Ishikawa (cell line): ENCODE data around the gene PRKRIP1.

Experiments used
- CEBPB ChIP-seq: IDR thresholded peaks from 2 replicates; pipeline ENCODE4 v1.6.1; 2012
- EGR1 ChIP-seq: IDR thresholded peaks from 2 replicates; pipeline ENCODE4 v1.6.1; 2012
- EP300 ChIP-seq: IDR thresholded peaks from 2 replicates; pipeline ENCODE4 v1.6.1; 2012; ENCODE audit warnings: borderline replicate concordance
- MAX ChIP-seq: IDR thresholded peaks from 2 replicates; pipeline ENCODE4 v1.6.1; 2012
- NFIC ChIP-seq: IDR thresholded peaks from 2 replicates; pipeline ENCODE4 v1.6.1; 2012
- RAD21 ChIP-seq: IDR thresholded peaks from 2 replicates; pipeline ENCODE4 v1.6.1; 2012; ENCODE audit warnings: low read depth
- REST ChIP-seq: IDR thresholded peaks from 2 replicates; pipeline ENCODE4 v1.6.1; 2012; ENCODE audit warnings: low read depth, mild to moderate bottlenecking
- TAF1 ChIP-seq: IDR thresholded peaks from 2 replicates; pipeline ENCODE4 v1.6.1; 2012; ENCODE audit warnings: low read depth, mild to moderate bottlenecking
- TEAD4 ChIP-seq: IDR thresholded peaks from 2 replicates; pipeline ENCODE4 v1.6.1; 2012
- USF1 ChIP-seq: IDR thresholded peaks from 2 replicates; pipeline ENCODE4 v1.6.1; 2012
- YY1 ChIP-seq: IDR thresholded peaks from 2 replicates; pipeline ENCODE4 v1.6.1; 2012; ENCODE audit warnings: low read depth

- TF ChIP-seq YY1, result no peak
- TF ChIP-seq MAX, result no peak
- TF ChIP-seq CEBPB, result no peak
- TF ChIP-seq EP300, result peak; percentile 60; the same call in 1 of the 2 replicates
- TF ChIP-seq TAF1, result no peak
- no peak for TF ChIP-seq REST
- TF ChIP-seq USF1, result peak; percentile 49
- TF ChIP-seq RAD21, result no peak
- TF ChIP-seq EGR1, result no peak
- peak; percentile 86 for TF ChIP-seq TEAD4
- no peak for TF ChIP-seq NFIC
These were observed 2.7 kb upstream of the PRKRIP1 start for GRCh38 chr7:102393467-102393866.
